Activated naive CD8-positive, alpha-beta T cell treated with anti-CD3 and anti-CD28 coated beads, Interleukin-2, amount 50 U/mL, for 24 hours (primary cell): ENCODE measurements around the gene PIP5K1B.

Source experiments
- ATAC-seq: fragments of 150-1000 bp; cut with Tn5 transposase; one replicate; pipeline ENCODE4 v1.10.0; 2021
- DNase-seq: peaks from one replicate; pipeline ENCODE4 v3.0.0; 2021
- H3K27ac Mint-ChIP-seq: one replicate; pipeline ENCODE4 v1.8.0; 2021; ENCODE audit warnings: mild to moderate bottlenecking, mixed read lengths
- H3K27me3 Mint-ChIP-seq: one replicate; pipeline ENCODE4 v1.8.0; 2021; ENCODE audit warnings: mixed read lengths
- H3K36me3 Mint-ChIP-seq: one replicate; pipeline ENCODE4 v1.8.0; 2021; ENCODE audit warnings: low read depth, mixed read lengths
- H3K4me1 Mint-ChIP-seq: one replicate; pipeline ENCODE4 v1.8.0; 2021; ENCODE audit warnings: mixed read lengths
- H3K4me3 Mint-ChIP-seq: one replicate; pipeline ENCODE4 v1.8.0; 2021; ENCODE audit warnings: mild to moderate bottlenecking, moderate library complexity, mixed read lengths
- H3K9me3 Mint-ChIP-seq: one replicate; pipeline ENCODE4 v1.8.0; 2021; ENCODE audit warnings: mixed read lengths

PIP5K1B gene

GRCh38 chr9:68715181-68715456, 10.1 kb downstream of the PIP5K1B start:
- DNase-seq (no peak), ATAC-seq (no peak)
- no peak overlapping the region for H3K27ac Mint-ChIP-seq
- peaks cover 4% of the 10 kb centered on the region for H3K4me1 Mint-ChIP-seq
- no peaks in the 10 kb centered on the region for H3K9me3 Mint-ChIP-seq
- no peak overlapping the region for H3K4me3 Mint-ChIP-seq
- H3K27me3 Mint-ChIP-seq: peaks cover 28% of the 10 kb centered on the region
- no peaks in the 10 kb centered on the region for H3K36me3 Mint-ChIP-seq

GRCh38 chr9:68717552-68718443, 12.8 kb downstream of the PIP5K1B start:
- DNase-seq (no peak), ATAC-seq (no peak)
- H3K27ac Mint-ChIP-seq: no peak overlapping the region
- H3K27me3 Mint-ChIP-seq: peaks cover 12% of the 10 kb centered on the region
- no peak overlapping the region for H3K4me3 Mint-ChIP-seq
- no peaks in the 10 kb centered on the region for H3K9me3 Mint-ChIP-seq
- no peaks in the 10 kb centered on the region for H3K36me3 Mint-ChIP-seq
- peaks cover 4% of the 10 kb centered on the region for H3K4me1 Mint-ChIP-seq

- H3K4me3 Mint-ChIP-seq: no peak overlapping the region
- DNase-seq (no peak), ATAC-seq (no peak)
- peaks cover 4% of the 10 kb centered on the region for H3K4me1 Mint-ChIP-seq
- H3K27me3 Mint-ChIP-seq: peaks cover 14% of the 10 kb centered on the region
- no peaks in the 10 kb centered on the region for H3K36me3 Mint-ChIP-seq
- no peak overlapping the region for H3K27ac Mint-ChIP-seq
- H3K9me3 Mint-ChIP-seq: no peaks in the 10 kb centered on the region
Measured at GRCh38 chr9:68719847-68720246, 14.8 kb downstream of the PIP5K1B start.

- no peak for ATAC-seq
- no peak overlapping the region for H3K4me3 Mint-ChIP-seq
- no peak overlapping the region for H3K27ac Mint-ChIP-seq
- DNase-seq: no peak
- no peaks in the 10 kb centered on the region for H3K9me3 Mint-ChIP-seq
- no peaks in the 10 kb centered on the region for H3K36me3 Mint-ChIP-seq
- peaks cover 4% of the 10 kb centered on the region for H3K4me1 Mint-ChIP-seq
- H3K27me3 Mint-ChIP-seq: peaks cover 14% of the 10 kb centered on the region
Measured at GRCh38 chr9:68720656-68721313, 15.7 kb downstream of the PIP5K1B start.

- Mint-ChIP-seq H3K36me3 (no peaks in the 10 kb centered on the region), H3K27ac (no peak overlapping the region), H3K4me3 (no peak overlapping the region), H3K4me1 (peaks cover 2% of the 10 kb centered on the region), H3K27me3 (peaks cover 12% of the 10 kb centered on the region), H3K9me3 (no peaks in the 10 kb centered on the region)
- ATAC-seq (no peak), DNase-seq (no peak)
Measured at GRCh38 chr9:68721666-68722330, 16.8 kb downstream of the PIP5K1B start.

- H3K27me3 Mint-ChIP-seq: peaks cover 12% of the 10 kb centered on the region
- no peak overlapping the region for H3K4me3 Mint-ChIP-seq
- no peak overlapping the region for H3K27ac Mint-ChIP-seq
- no peak for DNase-seq
- no peaks in the 10 kb centered on the region for H3K36me3 Mint-ChIP-seq
- no peak for ATAC-seq
- no peaks in the 10 kb centered on the region for H3K4me1 Mint-ChIP-seq
- no peaks in the 10 kb centered on the region for H3K9me3 Mint-ChIP-seq
Measured at GRCh38 chr9:68725070-68725469, 20.0 kb downstream of the PIP5K1B start.

- ATAC-seq (no peak), DNase-seq (no peak)
- no peak overlapping the region for H3K4me3 Mint-ChIP-seq
- no peak overlapping the region for H3K27ac Mint-ChIP-seq
- no peaks in the 10 kb centered on the region for H3K36me3 Mint-ChIP-seq
- no peaks in the 10 kb centered on the region for H3K9me3 Mint-ChIP-seq
- H3K27me3 Mint-ChIP-seq: peaks cover 12% of the 10 kb centered on the region
- no peaks in the 10 kb centered on the region for H3K4me1 Mint-ChIP-seq
Measured at GRCh38 chr9:68726489-68726888, 21.4 kb downstream of the PIP5K1B start.

- Mint-ChIP-seq H3K4me3 (no peak overlapping the region), H3K36me3 (no peaks in the 10 kb centered on the region), H3K27me3 (peaks cover 12% of the 10 kb centered on the region), H3K27ac (no peak overlapping the region), H3K9me3 (no peaks in the 10 kb centered on the region), H3K4me1 (no peaks in the 10 kb centered on the region)
- no peak for ATAC-seq
- no peak for DNase-seq
Measured at GRCh38 chr9:68727636-68728035, 22.6 kb downstream of the PIP5K1B start.

- DNase-seq (no peak), ATAC-seq (no peak)
- Mint-ChIP-seq H3K36me3 (no peaks in the 10 kb centered on the region), H3K27ac (no peak overlapping the region), H3K4me1 (no peaks in the 10 kb centered on the region), H3K4me3 (no peak overlapping the region), H3K9me3 (no peaks in the 10 kb centered on the region), H3K27me3 (peaks cover 8% of the 10 kb centered on the region)
Measured at GRCh38 chr9:68728731-68729130, 23.7 kb downstream of the PIP5K1B start.

- Mint-ChIP-seq H3K27me3 (peaks cover 2% of the 10 kb centered on the region), H3K4me1 (no peaks in the 10 kb centered on the region)
- ATAC-seq: no peak
Measured at GRCh38 chr9:68730570-68731235, 25.7 kb downstream of the PIP5K1B start.

GRCh38 chr9:68731857-68732256, 26.8 kb downstream of the PIP5K1B start:
- H3K27ac Mint-ChIP-seq: no peak overlapping the region
- ATAC-seq: no peak

More at GRCh38 chr9:68730570-68731235, 25.7 kb downstream of the PIP5K1B start:
- H3K4me3 Mint-ChIP-seq: no peak overlapping the region
- H3K9me3 Mint-ChIP-seq: no peaks in the 10 kb centered on the region
- no peak for DNase-seq
- no peak overlapping the region for H3K27ac Mint-ChIP-seq
- H3K36me3 Mint-ChIP-seq: no peaks in the 10 kb centered on the region

GRCh38 chr9:68732405-68733020, 27.5 kb downstream of the PIP5K1B start:
- Mint-ChIP-seq H3K9me3 (no peaks in the 10 kb centered on the region), H3K36me3 (no peaks in the 10 kb centered on the region), H3K4me1 (no peaks in the 10 kb centered on the region), H3K27ac (no peak overlapping the region), H3K4me3 (no peak overlapping the region), H3K27me3 (peaks cover 5% of the 10 kb centered on the region)
- ATAC-seq (no peak), DNase-seq (no peak)

More at GRCh38 chr9:68731857-68732256, 26.8 kb downstream of the PIP5K1B start:
- no peak overlapping the region for H3K4me3 Mint-ChIP-seq
- no peaks in the 10 kb centered on the region for H3K4me1 Mint-ChIP-seq
- DNase-seq: no peak
- H3K36me3 Mint-ChIP-seq: no peaks in the 10 kb centered on the region
- H3K9me3 Mint-ChIP-seq: no peaks in the 10 kb centered on the region
- H3K27me3 Mint-ChIP-seq: peaks cover 5% of the 10 kb centered on the region

GRCh38 chr9:68733021-68733405, 28.0 kb downstream of the PIP5K1B start:
- ATAC-seq: no peak
- Mint-ChIP-seq H3K36me3 (no peaks in the 10 kb centered on the region), H3K27me3 (peaks cover 5% of the 10 kb centered on the region), H3K27ac (no peak overlapping the region), H3K4me1 (no peaks in the 10 kb centered on the region), H3K4me3 (no peak overlapping the region), H3K9me3 (no peaks in the 10 kb centered on the region)
- DNase-seq: no peak

GRCh38 chr9:68738358-68738757, 33.3 kb downstream of the PIP5K1B start:
- Mint-ChIP-seq H3K36me3 (no peaks in the 10 kb centered on the region), H3K4me3 (no peak overlapping the region), H3K4me1 (peaks cover 3% of the 10 kb centered on the region), H3K27me3 (peaks cover 8% of the 10 kb centered on the region), H3K9me3 (no peaks in the 10 kb centered on the region), H3K27ac (no peak overlapping the region)
- ATAC-seq (no peak), DNase-seq (no peak)
